H1 (cell line): Measurements from ENCODE around the gene SLCO4A1. TPM values are rescaled to one million over a fixed set of nuclear protein-coding genes. Genes with fewer than 3 reads are reported as not detected.

Experiments used
- CTCF ChIA-PET: fragments of 300-600 bp; sonication (Branson Sonifier 250); formaldehyde crosslinking; loops from one replicate; lab custom pipeline; 2021; ENCODE audit not compliant: partially characterized antibody; lab: Charles Lee
- POLR2A ChIA-PET: fragments of 300-600 bp; sonication (Branson Sonifier 250); formaldehyde crosslinking; loops from one replicate; lab custom pipeline; 2021; ENCODE audit warnings: inconsistent platforms; ENCODE audit not compliant: partially characterized antibody; lab: Charles Lee
- DNase-seq, 2 experiments: peaks; one replicate each; pipeline versions ENCODE4 v3.0.0 to v3.0.0-alpha.2; 2010 to 2022; ENCODE audit warnings: low spot score in 2 of 2, low read depth in 1 of 2, mixed read lengths in 1 of 2
- FAIRE-seq: peaks from 2 replicates; lab custom pipeline; 2011; peaks lifted over from hg19 to GRCh38; lab: Jason Lieb, UNC
- H2AFZ ChIP-seq: 2 replicates; pipeline ENCODE4 v1.8.1; 2012; ENCODE audit warnings: low read length, inconsistent platforms
- H2AK5ac ChIP-seq: 2 replicates; pipeline ENCODE4 v1.6.1; 2013; ENCODE audit warnings: low read depth, low read length
- H2BK120ac ChIP-seq: replicated peaks from 2 replicates; pipeline ENCODE3; 2013; ENCODE audit warnings: low read depth, low read length, inconsistent platforms
- H2BK12ac ChIP-seq: 2 replicates; pipeline ENCODE4 v1.6.1; 2013; ENCODE audit warnings: low read depth, low read length
- H2BK15ac ChIP-seq: 2 replicates; pipeline ENCODE4 v1.6.1; 2013; ENCODE audit warnings: low read length
- H2BK20ac ChIP-seq: 2 replicates; pipeline ENCODE4 v1.6.1; 2013; ENCODE audit warnings: low read length
- H2BK5ac ChIP-seq: 2 replicates; pipeline ENCODE4 v1.6.1; 2013; ENCODE audit warnings: low read depth, low read length
- H3K14ac ChIP-seq: 2 replicates; pipeline ENCODE4 v1.6.1; 2013; ENCODE audit warnings: inconsistent platforms; ENCODE audit not compliant: insufficient read length
- H3K18ac ChIP-seq: 2 replicates; pipeline ENCODE4 v1.6.1; 2013; ENCODE audit warnings: low read length; ENCODE audit errors: extremely low read depth
- H3K23ac ChIP-seq: 2 replicates; pipeline ENCODE4 v1.6.1; 2013; ENCODE audit warnings: inconsistent platforms; ENCODE audit not compliant: insufficient read length
- H3K23me2 ChIP-seq: 2 replicates; pipeline ENCODE4 v1.6.1; 2013; ENCODE audit warnings: low read depth, low read length
- H3K27ac ChIP-seq: 2 replicates; pipeline ENCODE4 v1.6.1; 2011; ENCODE audit warnings: low read depth, low read length, inconsistent platforms
- H3K27me3 ChIP-seq, 4 experiments: replicated peaks in 1 of 4; 1 replicate in 1 of 4; 2 replicates in 3 of 4; pipeline versions ENCODE4 v1.6.1 to v1.8.1; 2011 to 2013; ENCODE audit warnings: low read length in 3 of 4, mild to moderate bottlenecking in 3 of 4, inconsistent platforms in 2 of 4, mixed read lengths in 2 of 4, moderate library complexity in 1 of 4; ENCODE audit not compliant: control insufficient read depth in 3 of 4, insufficient read depth in 3 of 4; ENCODE audit errors: extremely low read depth in 1 of 4
- H3K36me3 ChIP-seq, 4 experiments: 2 replicates each; pipeline versions ENCODE4 v1.6.1 to v1.8.1; 2011 to 2013; ENCODE audit warnings: mild to moderate bottlenecking in 4 of 4, low read length in 3 of 4, moderate library complexity in 2 of 4, control low read depth in 1 of 4, inconsistent platforms in 1 of 4; ENCODE audit not compliant: insufficient read depth in 4 of 4, control insufficient read depth in 2 of 4
- H3K4ac ChIP-seq: replicated peaks from 2 replicates; pipeline ENCODE3; 2013; ENCODE audit warnings: low read length, low read depth, mixed read lengths, inconsistent platforms; ENCODE audit not compliant: insufficient read length
- H3K4me1 ChIP-seq, 4 experiments: replicated peaks in 1 of 4; 1 replicate in 1 of 4; 2 replicates in 3 of 4; pipeline versions ENCODE4 v1.6.1 to v1.8.1; 2011 to 2013; ENCODE audit warnings: low read length in 3 of 4, inconsistent platforms in 2 of 4, mixed read lengths in 1 of 4; ENCODE audit not compliant: insufficient read depth in 4 of 4, control insufficient read depth in 3 of 4
- H3K4me2 ChIP-seq, 2 experiments: 2 replicates each; pipeline versions ENCODE4 v1.6.1 to v1.8.1; 2011 to 2013; ENCODE audit warnings: low read depth in 2 of 2, low read length in 2 of 2, control low read depth in 1 of 2, inconsistent platforms in 1 of 2, mild to moderate bottlenecking in 1 of 2; ENCODE audit not compliant: insufficient read depth in 1 of 2
- H3K4me3 ChIP-seq, 4 experiments: fragments of 200-600, 300-600 bp in 1 of 4; sonication (generic), shearing (Covaris generic), sonication (Bioruptor Twin) in 1 of 4; 2 replicates each; pipeline versions ENCODE4 v1.5.1 to v1.8.1; 2011 to 2016; ENCODE audit warnings: low read length in 4 of 4, low read depth in 3 of 4, control low read depth in 2 of 4, inconsistent platforms in 2 of 4, mild to moderate bottlenecking in 2 of 4, mixed read lengths in 1 of 4, moderate library complexity in 1 of 4; ENCODE audit not compliant: insufficient read depth in 2 of 4; ENCODE audit errors: extremely low read depth in 1 of 4
- H3K56ac ChIP-seq: replicated peaks from 2 replicates; pipeline ENCODE3; 2013; ENCODE audit warnings: low read depth, mild to moderate bottlenecking, mixed read lengths, low read length, inconsistent platforms; ENCODE audit not compliant: insufficient read length
- H3K79me1 ChIP-seq: 2 replicates; pipeline ENCODE4 v1.6.1; 2013; ENCODE audit warnings: low read depth, low read length, control low read depth
- H3K79me2 ChIP-seq, 2 experiments: 2 replicates each; pipeline versions ENCODE4 v1.6.1 to v1.8.1; 2012 to 2013; ENCODE audit warnings: low read length in 2 of 2, mild to moderate bottlenecking in 2 of 2, inconsistent platforms in 1 of 2; ENCODE audit not compliant: insufficient read depth in 2 of 2, control insufficient read depth in 1 of 2
- H3K9ac ChIP-seq, 4 experiments: replicated peaks in 1 of 4; 1 replicate in 1 of 4; 2 replicates in 3 of 4; pipeline versions ENCODE4 v1.6.1 to v1.8.1; 2011 to 2013; ENCODE audit warnings: low read depth in 3 of 4, low read length in 3 of 4, control low read depth in 2 of 4, mild to moderate bottlenecking in 2 of 4, moderate library complexity in 2 of 4, inconsistent platforms in 1 of 4; ENCODE audit errors: extremely low read depth in 1 of 4
- H3K9me3 ChIP-seq, 2 experiments: 2 replicates each; pipeline versions ENCODE4 v1.6.1 to v1.8.1; 2012 to 2013; ENCODE audit warnings: mild to moderate bottlenecking in 2 of 2, moderate library complexity in 2 of 2, control low read depth in 1 of 2, inconsistent platforms in 1 of 2, low read depth in 1 of 2, low read length in 1 of 2, mixed read lengths in 1 of 2; ENCODE audit not compliant: insufficient read depth in 2 of 2
- H4K20me1 ChIP-seq, 2 experiments: replicated peaks in 1 of 2; 2 replicates each; pipeline versions ENCODE3 to v1.8.1; 2011 to 2013; ENCODE audit warnings: inconsistent platforms in 2 of 2, low read length in 2 of 2, mild to moderate bottlenecking in 1 of 2; ENCODE audit not compliant: insufficient read depth in 2 of 2, control insufficient read depth in 1 of 2
- H4K5ac ChIP-seq: 2 replicates; pipeline ENCODE4 v1.6.1; 2013; ENCODE audit warnings: low read length, low read depth, mixed read lengths, inconsistent platforms; ENCODE audit not compliant: insufficient read length
- H4K8ac ChIP-seq: 2 replicates; pipeline ENCODE4 v1.8.0; 2013; ENCODE audit warnings: mild to moderate bottlenecking, moderate library complexity, low read length, inconsistent platforms; ENCODE audit not compliant: insufficient read depth; ENCODE audit errors: extremely low read depth
- H4K91ac ChIP-seq: replicated peaks from 2 replicates; pipeline ENCODE3; 2013; ENCODE audit warnings: low read length, mixed read lengths, inconsistent platforms; ENCODE audit not compliant: insufficient read length
- CBX5 ChIP-seq: fragments of 300-800, 300-1000 bp; sonication (generic); IDR thresholded peaks from 2 replicates; pipeline ENCODE4 v1.7.1; 2016; ENCODE audit warnings: antibody characterized with exemption, low read length, low read depth
- EGR1 ChIP-seq: IDR thresholded peaks from 2 replicates; pipeline ENCODE4 v1.6.1; 2011; ENCODE audit warnings: low read depth, low read length, borderline replicate concordance
- GABPA ChIP-seq: IDR thresholded peaks from 2 replicates; pipeline ENCODE4 v1.6.1; 2011; ENCODE audit warnings: mild to moderate bottlenecking, low read length, moderate library complexity, borderline replicate concordance; ENCODE audit not compliant: insufficient read depth
- MAFK ChIP-seq: IDR thresholded peaks from 2 replicates; pipeline ENCODE4 v1.6.1; 2012; ENCODE audit warnings: low read depth, mild to moderate bottlenecking, improper control_type of control experiment, low read length
- RAD21 ChIP-seq, 2 experiments: IDR thresholded peaks in 1 of 2; conservative IDR thresholded peaks in 1 of 2; 2 replicates each; pipeline ENCODE4 v1.6.1; 2011; ENCODE audit warnings: low read depth in 2 of 2, low read length in 2 of 2, improper control_type of control experiment in 1 of 2, inconsistent platforms in 1 of 2, mild to moderate bottlenecking in 1 of 2, moderate library complexity in 1 of 2
- RBBP5 ChIP-seq: IDR thresholded peaks from 2 replicates; pipeline ENCODE4 v1.7.1; 2012; ENCODE audit warnings: low read depth, mild to moderate bottlenecking, inconsistent platforms, low read length, moderate library complexity, borderline replicate concordance
- SIRT6 ChIP-seq: IDR thresholded peaks from one replicate; pipeline ENCODE4 v1.7.1; 2012; ENCODE audit warnings: low read length, inconsistent platforms
- SP1 ChIP-seq: IDR thresholded peaks from 2 replicates; pipeline ENCODE4 v1.6.1; 2011; ENCODE audit warnings: low read depth, low read length
- SP2 ChIP-seq: IDR thresholded peaks from 2 replicates; pipeline ENCODE4 v1.6.1; 2012; ENCODE audit warnings: mild to moderate bottlenecking, low read length, inconsistent platforms
- SUZ12 ChIP-seq: fragments of 200-600 bp; sonication (generic); IDR thresholded peaks from 2 replicates; pipeline ENCODE4 v1.6.1; 2012; ENCODE audit warnings: mild to moderate bottlenecking, inconsistent platforms, low read length, moderate library complexity, mixed read lengths
- USF2 ChIP-seq: IDR thresholded peaks from 2 replicates; pipeline ENCODE4 v1.6.1; 2011; ENCODE audit warnings: low read length, improper control_type of control experiment
- WGBS, 2 experiments: shearing (Covaris generic) in 1 of 2; methylation state at CpG; one replicate each; pipeline versions ENCODE4 v1.1.6 to v1.1.7; 2013 to 2015; ENCODE audit warnings: low lambda C conversion rate in 2 of 2, mixed read lengths in 2 of 2, inconsistent platforms in 1 of 2, low coverage in 1 of 2, missing lambda C conversion rate in 1 of 2; ENCODE audit not compliant: insufficient replicate concordance in 2 of 2, insufficient coverage in 1 of 2, insufficient read length in 1 of 2; ENCODE audit errors: extremely low coverage in 1 of 2, missing lambda C conversion rate in 1 of 2; 5-methylcytosine and 5-hydroxymethylcytosine counted together
- polyA plus RNA-seq, 7 experiments: library from polyadenylated mRNA; depleted of rRNA in 3 of 7; stranded (reverse) in 5 of 7; unstranded in 2 of 7; fragments of >200 nt in 5 of 7; fragments of 200-250 nt in 2 of 7; gene quantifications; 1 replicate in 5 of 7; 2 replicates in 1 of 7; 4 replicates in 1 of 7; pipeline versions ENCODE4 v1.2.1 to v1.2.3, GENCODE V29; 2011 to 2013; ENCODE audit warnings: missing spikeins in 2 of 7, mixed read lengths in 2 of 7
- total RNA-seq: library from RNA; stranded (reverse); fragmentation: NEBNext Ultra II Directional; extraction: Animal tissue kit (Norgen Biotek cat#: 25700); gene quantifications from 2 replicates; pipeline ENCODE4 v1.2.1, GENCODE V29; 2021

Gene SLCO4A1
- total and polyA plus RNA-seq, 2 of the 8 experiments (the other 6 are each of a cell fraction or from before 2014, with no cell fraction given), result 10.5 to 18.5 TPM

GRCh38 chr20:62686869-62687830, 44.8 kb downstream of the SLCO4A1 start:
- Histone ChIP-seq H2BK15ac (no peak overlapping the region), H3K4me3 (no peak overlapping the region), H2BK20ac (no peak overlapping the region), H3K79me1 (no peaks in the 10 kb centered on the region), H3K27me3 (no peaks in the 10 kb centered on the region; a peak in 1 of 7 replicates), H3K14ac (no peak overlapping the region), H3K4ac (no peak overlapping the region), H3K27ac (no peak overlapping the region), H2BK5ac (no peak overlapping the region), H2AK5ac (no peak overlapping the region), H4K5ac (no peak overlapping the region), H3K56ac (no peak overlapping the region), H3K4me1 (peaks cover 0 to 3% (median 0%) of the 10 kb centered on the region in 4 experiments; a peak in 2 of 7 replicates), H4K91ac (no peak overlapping the region), H4K20me1 (peaks cover 0 to 1% of the 10 kb centered on the region in 2 experiments), H2BK12ac (no peak overlapping the region), H2BK120ac (no peak overlapping the region), H3K4me2 (no peak overlapping the region), H4K8ac (peak overlapping the region; percentile 79), H3K23ac (no peak overlapping the region), H3K9me3 (no peaks in the 10 kb centered on the region), H2AFZ (no peak overlapping the region), H3K36me3 (no peaks in the 10 kb centered on the region), H3K23me2 (no peaks in the 10 kb centered on the region), H3K79me2 (no peaks in the 10 kb centered on the region), H3K9ac (no peak overlapping the region), H3K18ac (no peak overlapping the region)
- 88% methylated on average over 30 of the region's 37 CpGs; no CpG with 5 or more reads in 1 of the 2 experiments for WGBS, 2 experiments
- ChIA-PET POLR2A (no interaction called here), CTCF (interaction anchor here (1.3 to 4.6 kb wide), 9 partner anchors 8 to 122 kb away, joined by 3 to 34 read pairs (median 7); partner anchors contain the start of gene NTSR1)
- FAIRE-seq, result no peak
- DNase-seq, result no peak
- TF ChIP-seq SP1 (no peak), RBBP5 (no peak), GABPA (no peak), USF2 (no peak), EGR1 (no peak), MAFK (no peak), SP2 (no peak), RAD21 (IDR thresholded peaks at IDR 0.05 in 1 of 2, conservative IDR thresholded peaks at IDR 0.05 in 1 of 2; ENCODE audit: low read depth in 2 of 2, low read length in 2 of 2) (no peak), CBX5 (no peak), SUZ12 (no peak), SIRT6 (no peak)
